GM12878 (cell line): Measurements from ENCODE around the gene PRMT5. TPM values are rescaled to one million over a fixed set of nuclear protein-coding genes. Genes with fewer than 3 reads are reported as not detected.

Source experiments
- ATAC-seq: fragments of 200-7000 bp; cut with Tn5 transposase; 3 replicates; pipeline ENCODE4 v1.9.1; 2020; ENCODE audit warnings: mild to moderate bottlenecking, moderate library complexity
- BruUV-seq: library from RNA; stranded (reverse); fragments of 400-500 nt; replicated peaks from 2 replicates; lab custom pipeline; 2021; lab: Mats Ljungman, UMichigan
- CTCF ChIA-PET: fragments of 300-600 bp; sonication (Branson Sonifier 250); formaldehyde crosslinking; extraction: SDS; loops from one replicate; lab custom pipeline; 2021; ENCODE audit warnings: inconsistent platforms; lab: Yijun Ruan, JAX
- POLR2A ChIA-PET: fragments of 350-600 bp; formaldehyde crosslinking; extraction: SDS; loops from one replicate; lab custom pipeline; 2021; ENCODE audit warnings: inconsistent platforms; lab: Charles Lee
- RAD21 ChIA-PET: fragments of 300-600 bp; sonication (Branson Sonifier 250); formaldehyde crosslinking; loops from one replicate; lab custom pipeline; 2023; ENCODE audit warnings: antibody characterized with exemption; ENCODE audit not compliant: unreplicated experiment; lab: Charles Lee
- SMC1A ChIA-PET: fragments of 300-600 bp; sonication (Branson Sonifier 250); formaldehyde crosslinking; loops from one replicate; lab custom pipeline; 2023; ENCODE audit not compliant: unreplicated experiment, uncharacterized antibody; lab: Charles Lee
- DNase-seq: peaks from one replicate; pipeline ENCODE4 v3.0.0-alpha.2; 2011; ENCODE audit warnings: low read depth, low spot score
- FAIRE-seq: peaks from 3 replicates; lab custom pipeline; 2011; peaks lifted over from hg19 to GRCh38; lab: Jason Lieb, UNC
- H2AFZ ChIP-seq: 2 replicates; pipeline ENCODE4 v1.6.0; 2011; ENCODE audit warnings: low read depth, low read length, control low read depth; ENCODE audit not compliant: control insufficient read depth
- H3K27ac ChIP-seq: 2 replicates; pipeline ENCODE4 v1.5.1; 2011; ENCODE audit warnings: control low read depth; ENCODE audit not compliant: control insufficient read depth, insufficient read depth
- H3K27me3 ChIP-seq, 2 experiments: replicated peaks in 1 of 2; 2 replicates each; pipeline versions ENCODE4 v1.6.0 to v1.6.1; 2011; ENCODE audit warnings: low read length in 1 of 2; ENCODE audit not compliant: control insufficient read depth in 2 of 2, insufficient read depth in 2 of 2
- H3K36me3 ChIP-seq, 2 experiments: 2 replicates each; pipeline ENCODE4 v1.5.1; 2011; ENCODE audit warnings: low read length in 1 of 2; ENCODE audit not compliant: control insufficient read depth in 2 of 2, insufficient read depth in 2 of 2
- H3K4me1 ChIP-seq: 2 replicates; pipeline ENCODE4 v1.6.1; 2011; ENCODE audit warnings: mild to moderate bottlenecking, low read length, moderate library complexity, mixed read lengths; ENCODE audit not compliant: control insufficient read depth, insufficient read depth
- H3K4me2 ChIP-seq: 2 replicates; pipeline ENCODE4 v1.6.0; 2011; ENCODE audit warnings: control low read depth; ENCODE audit not compliant: control insufficient read depth, insufficient read depth
- H3K4me3 ChIP-seq: fragments of 200-600 bp; sonication (generic); 2 replicates; pipeline ENCODE4 v1.5.1; 2016
- H3K79me2 ChIP-seq: 2 replicates; pipeline ENCODE4 v1.6.0; 2011; ENCODE audit warnings: low read length; ENCODE audit not compliant: control insufficient read depth, insufficient read depth
- H3K9ac ChIP-seq: 2 replicates; pipeline ENCODE4 v1.8.0; 2011; ENCODE audit warnings: low read length, control low read depth, mixed read lengths; ENCODE audit not compliant: control insufficient read depth, insufficient read depth
- H3K9me3 ChIP-seq: replicated peaks from 3 replicates; pipeline ENCODE4 v1.5.1; 2011; ENCODE audit warnings: mild to moderate bottlenecking, low read length; ENCODE audit not compliant: control insufficient read depth, insufficient read depth
- H4K20me1 ChIP-seq: 2 replicates; pipeline ENCODE4 v1.6.0; 2011; ENCODE audit not compliant: control insufficient read depth, insufficient read depth
- EP300 ChIP-seq, 2 experiments: fragments of 150-350 bp in 1 of 2; IDR thresholded peaks; 2 replicates each; pipeline ENCODE4 v1.6.1; 2011 to 2012; ENCODE audit warnings: low read depth in 2 of 2, low read length in 2 of 2, borderline replicate concordance in 1 of 2, improper control_type of control experiment in 1 of 2, inconsistent platforms in 1 of 2; ENCODE audit not compliant: control insufficient read depth in 1 of 2
- EZH2 ChIP-seq: IDR thresholded peaks from 2 replicates; pipeline ENCODE4 v1.6.1; 2012; ENCODE audit warnings: low read depth, mild to moderate bottlenecking, control low read depth, inconsistent platforms, low read length, borderline replicate concordance; ENCODE audit not compliant: control insufficient read depth
- PAX5 ChIP-seq: IDR thresholded peaks from 2 replicates; pipeline ENCODE4 v1.6.1; 2011; ENCODE audit warnings: low read depth, low read length, borderline replicate concordance
- POLR2AphosphoS2 ChIP-seq: IDR thresholded peaks from 2 replicates; pipeline ENCODE4 v1.6.1; 2011; ENCODE audit warnings: low read depth, mild to moderate bottlenecking, low read length, improper control_type of control experiment, moderate library complexity
- TCF7 ChIP-seq: IDR thresholded peaks from 2 replicates; pipeline ENCODE4 v1.6.1; 2014; ENCODE audit warnings: antibody characterized with exemption, borderline replicate concordance
- ZNF592 ChIP-seq: fragments of 450-650 bp; IDR thresholded peaks from 2 replicates; pipeline ENCODE4 v1.6.1; 2017; ENCODE audit warnings: mild to moderate bottlenecking, moderate library complexity
- WGBS: methylation state at CpG from one replicate; pipeline ENCODE4 v1.1.6; 2016; ENCODE audit warnings: low lambda C conversion rate; ENCODE audit not compliant: insufficient replicate concordance, insufficient coverage; ENCODE audit errors: missing lambda C conversion rate; 5-methylcytosine and 5-hydroxymethylcytosine counted together
- in situ Hi-C: fragments of 300-500 bp; cut with MboI; formaldehyde crosslinking; loops from 9 replicates; pipeline ENCODE4 v1.14.3; 2018; ENCODE audit warnings: mixed read lengths
- intact Hi-C: fragments of 100-400 bp; cut with micrococcal nuclease; formaldehyde crosslinking; loops from one replicate; pipeline ENCODE4 v1.14.2; 2022; ENCODE audit not compliant: unreplicated experiment
- polyA plus RNA-seq, 11 experiments: library from polyadenylated mRNA; depleted of rRNA in 4 of 11; unstranded in 6 of 11; stranded (reverse) in 5 of 11; fragments of >200 nt; fragmentation: Nextera tagmentation in 4 of 11; fragmentation: Illumina TruSeq in 1 of 11; extraction: Ambion mirVana in 4 of 11; extraction: Trizol in 1 of 11; gene quantifications; 1 replicate in 1 of 11; 2 replicates in 10 of 11; pipeline versions ENCODE4 v1.2.1 to v1.2.3, GENCODE V29; 2011 to 2016; ENCODE audit warnings: inconsistent platforms in 2 of 11, missing spikeins in 2 of 11, low read depth in 1 of 11
- total RNA-seq, 4 experiments: library from RNA; depleted of rRNA in 3 of 4; stranded (reverse); fragments of >200 nt in 3 of 4; fragmentation: Illumina TruSeq in 1 of 4; extraction: Trizol in 1 of 4; gene quantifications; 2 replicates each; pipeline versions ENCODE4 v1.2.1 to v1.2.3, GENCODE V29; 2013 to 2021
- TF ChIP-seq, protein P1 (sequence below): fragments of 450-650 bp; IDR thresholded peaks from 2 replicates; pipeline ENCODE4 v1.6.1; 2016; ENCODE audit warnings: mild to moderate bottlenecking, moderate library complexity, borderline replicate concordance
- TF ChIP-seq, protein P2 (sequence below): fragments of 450-650 bp; IDR thresholded peaks from 2 replicates; pipeline ENCODE4 v1.6.1; 2017; ENCODE audit warnings: antibody characterized with exemption, mild to moderate bottlenecking, moderate library complexity
- TF ChIP-seq, protein P3 (sequence below): fragments of 450-650 bp; IDR thresholded peaks from 2 replicates; pipeline ENCODE4 v1.6.1; 2017; ENCODE audit warnings: mild to moderate bottlenecking, low read depth, inconsistent platforms; ENCODE audit not compliant: poor library complexity, severe bottlenecking

The PRMT5 gene
- total and polyA plus RNA-seq, 10 of the 15 experiments (the other 5 are each of a cell fraction or from before 2014, with no cell fraction given): 54.3 to 221 (median 111) TPM

GRCh38 chr14:22925513-22925912, 3.7 kb downstream of the PRMT5 start:
- no peak overlapping the region for H3K9ac ChIP-seq
- in situ Hi-C loops (no loop called here), intact Hi-C loops (no loop called here)
- no peaks in the 10 kb centered on the region for H3K9me3 ChIP-seq
- no peak overlapping the region for H2AFZ ChIP-seq
- ChIA-PET POLR2A (no interaction called here), RAD21 (interaction anchor here (1.6 kb wide), 1 partner anchor 132 kb away, joined by 3 read pairs; no protein-coding TSS in a partner anchor), CTCF (no interaction called here), SMC1A (interaction anchor here (0.6 to 1.2 kb wide), 2 partner anchors 10 to 55 kb away, joined by 3 to 4 read pairs; no protein-coding TSS in a partner anchor)
- H3K4me1 ChIP-seq: peaks cover 16% of the 10 kb centered on the region; the same call in 1 of the 2 replicates
- H3K79me2 ChIP-seq: peaks cover 24% of the 10 kb centered on the region
- no peak overlapping the region for H3K4me3 ChIP-seq
- ATAC-seq: no peak
- no peak overlapping the region for H3K27ac ChIP-seq
- DNase-seq: no peak
- H3K36me3 ChIP-seq: peaks cover 11 to 19% of the 10 kb centered on the region in 2 experiments; a peak in 3 of 4 replicates
- H4K20me1 ChIP-seq: no peaks in the 10 kb centered on the region
- BruUV-seq: no TSS peak
- no peak for FAIRE-seq
- no peak overlapping the region for H3K4me2 ChIP-seq
- no peaks in the 10 kb centered on the region for H3K27me3 ChIP-seq
- over 99% methylated on average over 8 of the region's 8 CpGs for WGBS
- TF ChIP-seq, protein P1, sequence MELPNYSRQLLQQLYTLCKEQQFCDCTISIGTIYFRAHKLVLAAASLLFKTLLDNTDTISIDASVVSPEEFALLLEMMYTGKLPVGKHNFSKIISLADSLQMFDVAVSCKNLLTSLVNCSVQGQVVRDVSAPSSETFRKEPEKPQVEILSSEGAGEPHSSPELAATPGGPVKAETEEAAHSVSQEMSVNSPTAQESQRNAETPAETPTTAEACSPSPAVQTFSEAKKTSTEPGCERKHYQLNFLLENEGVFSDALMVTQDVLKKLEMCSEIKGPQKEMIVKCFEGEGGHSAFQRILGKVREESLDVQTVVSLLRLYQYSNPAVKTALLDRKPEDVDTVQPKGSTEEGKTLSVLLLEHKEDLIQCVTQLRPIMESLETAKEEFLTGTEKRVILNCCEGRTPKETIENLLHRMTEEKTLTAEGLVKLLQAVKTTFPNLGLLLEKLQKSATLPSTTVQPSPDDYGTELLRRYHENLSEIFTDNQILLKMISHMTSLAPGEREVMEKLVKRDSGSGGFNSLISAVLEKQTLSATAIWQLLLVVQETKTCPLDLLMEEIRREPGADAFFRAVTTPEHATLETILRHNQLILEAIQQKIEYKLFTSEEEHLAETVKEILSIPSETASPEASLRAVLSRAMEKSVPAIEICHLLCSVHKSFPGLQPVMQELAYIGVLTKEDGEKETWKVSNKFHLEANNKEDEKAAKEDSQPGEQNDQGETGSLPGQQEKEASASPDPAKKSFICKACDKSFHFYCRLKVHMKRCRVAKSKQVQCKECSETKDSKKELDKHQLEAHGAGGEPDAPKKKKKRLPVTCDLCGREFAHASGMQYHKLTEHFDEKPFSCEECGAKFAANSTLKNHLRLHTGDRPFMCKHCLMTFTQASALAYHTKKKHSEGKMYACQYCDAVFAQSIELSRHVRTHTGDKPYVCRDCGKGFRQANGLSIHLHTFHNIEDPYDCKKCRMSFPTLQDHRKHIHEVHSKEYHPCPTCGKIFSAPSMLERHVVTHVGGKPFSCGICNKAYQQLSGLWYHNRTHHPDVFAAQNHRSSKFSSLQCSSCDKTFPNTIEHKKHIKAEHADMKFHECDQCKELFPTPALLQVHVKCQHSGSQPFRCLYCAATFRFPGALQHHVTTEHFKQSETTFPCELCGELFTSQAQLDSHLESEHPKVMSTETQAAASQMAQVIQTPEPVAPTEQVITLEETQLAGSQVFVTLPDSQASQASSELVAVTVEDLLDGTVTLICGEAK: no peak
- TF ChIP-seq POLR2AphosphoS2: no peak
- TF ChIP-seq, protein P2, sequence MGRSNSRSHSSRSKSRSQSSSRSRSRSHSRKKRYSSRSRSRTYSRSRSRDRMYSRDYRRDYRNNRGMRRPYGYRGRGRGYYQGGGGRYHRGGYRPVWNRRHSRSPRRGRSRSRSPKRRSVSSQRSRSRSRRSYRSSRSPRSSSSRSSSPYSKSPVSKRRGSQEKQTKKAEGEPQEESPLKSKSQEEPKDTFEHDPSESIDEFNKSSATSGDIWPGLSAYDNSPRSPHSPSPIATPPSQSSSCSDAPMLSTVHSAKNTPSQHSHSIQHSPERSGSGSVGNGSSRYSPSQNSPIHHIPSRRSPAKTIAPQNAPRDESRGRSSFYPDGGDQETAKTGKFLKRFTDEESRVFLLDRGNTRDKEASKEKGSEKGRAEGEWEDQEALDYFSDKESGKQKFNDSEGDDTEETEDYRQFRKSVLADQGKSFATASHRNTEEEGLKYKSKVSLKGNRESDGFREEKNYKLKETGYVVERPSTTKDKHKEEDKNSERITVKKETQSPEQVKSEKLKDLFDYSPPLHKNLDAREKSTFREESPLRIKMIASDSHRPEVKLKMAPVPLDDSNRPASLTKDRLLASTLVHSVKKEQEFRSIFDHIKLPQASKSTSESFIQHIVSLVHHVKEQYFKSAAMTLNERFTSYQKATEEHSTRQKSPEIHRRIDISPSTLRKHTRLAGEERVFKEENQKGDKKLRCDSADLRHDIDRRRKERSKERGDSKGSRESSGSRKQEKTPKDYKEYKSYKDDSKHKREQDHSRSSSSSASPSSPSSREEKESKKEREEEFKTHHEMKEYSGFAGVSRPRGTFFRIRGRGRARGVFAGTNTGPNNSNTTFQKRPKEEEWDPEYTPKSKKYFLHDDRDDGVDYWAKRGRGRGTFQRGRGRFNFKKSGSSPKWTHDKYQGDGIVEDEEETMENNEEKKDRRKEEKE: no peak
- TF ChIP-seq PAX5: no peak
- no peak for TF ChIP-seq EP300 (IDR thresholded peaks at IDR 0.05; ENCODE audit: borderline replicate concordance in 1 of 2, control insufficient read depth in 1 of 2, low read depth in 2 of 2, low read length in 2 of 2)
- TF ChIP-seq, protein P3, sequence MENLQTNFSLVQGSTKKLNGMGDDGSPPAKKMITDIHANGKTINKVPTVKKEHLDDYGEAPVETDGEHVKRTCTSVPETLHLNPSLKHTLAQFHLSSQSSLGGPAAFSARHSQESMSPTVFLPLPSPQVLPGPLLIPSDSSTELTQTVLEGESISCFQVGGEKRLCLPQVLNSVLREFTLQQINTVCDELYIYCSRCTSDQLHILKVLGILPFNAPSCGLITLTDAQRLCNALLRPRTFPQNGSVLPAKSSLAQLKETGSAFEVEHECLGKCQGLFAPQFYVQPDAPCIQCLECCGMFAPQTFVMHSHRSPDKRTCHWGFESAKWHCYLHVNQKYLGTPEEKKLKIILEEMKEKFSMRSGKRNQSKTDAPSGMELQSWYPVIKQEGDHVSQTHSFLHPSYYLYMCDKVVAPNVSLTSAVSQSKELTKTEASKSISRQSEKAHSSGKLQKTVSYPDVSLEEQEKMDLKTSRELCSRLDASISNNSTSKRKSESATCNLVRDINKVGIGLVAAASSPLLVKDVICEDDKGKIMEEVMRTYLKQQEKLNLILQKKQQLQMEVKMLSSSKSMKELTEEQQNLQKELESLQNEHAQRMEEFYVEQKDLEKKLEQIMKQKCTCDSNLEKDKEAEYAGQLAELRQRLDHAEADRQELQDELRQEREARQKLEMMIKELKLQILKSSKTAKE: no peak
- no peak for TF ChIP-seq ZNF592
- no peak for TF ChIP-seq EZH2
- no peak for TF ChIP-seq TCF7
